Natural killer cell treated with Interleukin-12 subunit alpha and Interleukin-12 subunit beta and Interleukin-15 and Interleukin-18, amount 100 ng/mL, for 72 hours (primary cell): ENCODE results near the gene SFT2D3. TPM values are rescaled to one million over a fixed set of nuclear protein-coding genes. Genes with fewer than 3 reads are reported as not detected.

Source experiments
- ATAC-seq, 2 donors: fragments of 150-1000 bp; cut with Tn5 transposase in 1 of 2; sonication (Bioruptor Pico), chemical (Tn5 transposase) in 1 of 2; 2 replicates each; pipeline ENCODE4 v1.10.0; 2021
- DNase-seq: peaks from one replicate; pipeline ENCODE4 v3.0.0; 2022; ENCODE audit warnings: low spot score
- H3K27ac Mint-ChIP-seq, 2 donors: 1 replicate in 1 of 2; 2 replicates in 1 of 2; pipeline ENCODE4 v1.8.0; 2022; ENCODE audit warnings: mixed read lengths in 2 of 2, mild to moderate bottlenecking in 1 of 2, moderate library complexity in 1 of 2
- H3K27me3 Mint-ChIP-seq, 2 donors: 1 replicate in 1 of 2; 2 replicates in 1 of 2; pipeline ENCODE4 v1.8.0; 2022; ENCODE audit warnings: mixed read lengths in 2 of 2
- H3K36me3 Mint-ChIP-seq: one replicate; pipeline ENCODE4 v1.8.0; 2022; ENCODE audit warnings: mixed read lengths
- H3K4me1 Mint-ChIP-seq, 2 donors: 1 replicate in 1 of 2; 2 replicates in 1 of 2; pipeline ENCODE4 v1.8.0; 2022; ENCODE audit warnings: low read depth in 2 of 2, mixed read lengths in 2 of 2, mild to moderate bottlenecking in 1 of 2
- H3K4me3 Mint-ChIP-seq: one replicate; pipeline ENCODE4 v1.8.0; 2022; ENCODE audit warnings: mixed read lengths
- H3K9me3 Mint-ChIP-seq: 2 replicates; pipeline ENCODE4 v1.8.0; 2022; ENCODE audit warnings: mixed read lengths
- total RNA-seq, 2 donors: library from RNA; stranded (reverse); gene quantifications; one replicate each; pipeline ENCODE4 v1.2.3, GENCODE V29; 2022

Gene SFT2D3
- 1 to 10 TPM; 5.2 to 5.9 TPM for total RNA-seq

GRCh38 chr2:127701193-127701650 is at the start of gene SFT2D3:
SFT2D3 (plus strand) TSS chr2:127701497; CDS start chr2:127701529, 32 bp downstream.
- no peaks in the 10 kb centered on the region for H3K9me3 Mint-ChIP-seq
- H3K4me1 Mint-ChIP-seq, result peaks cover 30 to 32% of the 10 kb centered on the region in 2 donors
- peaks cover 12% of the 10 kb centered on the region for H3K36me3 Mint-ChIP-seq
- no peaks in the 10 kb centered on the region for H3K27me3 Mint-ChIP-seq
- ATAC-seq (peak; percentile 89 to 93), DNase-seq (peak; percentile 96)
- peak within 1 kb of the TSS; percentile 94 for H3K4me3 Mint-ChIP-seq
- H3K27ac Mint-ChIP-seq, result peak within 1 kb of the TSS; percentile 92 to 95

GRCh38 chr2:127651971-127652550 is 49.2 kb upstream of the SFT2D3 start:
- no peak for DNase-seq
- H3K4me3 Mint-ChIP-seq, result no peak overlapping the region
- no peak overlapping the region for H3K27ac Mint-ChIP-seq
- H3K9me3 Mint-ChIP-seq, result no peaks in the 10 kb centered on the region
- H3K4me1 Mint-ChIP-seq, result peaks cover 0 to 6% of the 10 kb centered on the region in 2 donors
- no peaks in the 10 kb centered on the region for H3K36me3 Mint-ChIP-seq
- H3K27me3 Mint-ChIP-seq, result no peaks in the 10 kb centered on the region
- no peak for ATAC-seq

GRCh38 chr2:127652786-127653357 is 48.4 kb upstream of the SFT2D3 start:
- no peak for ATAC-seq
- H3K4me1 Mint-ChIP-seq, result peaks cover 0 to 6% of the 10 kb centered on the region in 2 donors
- H3K27ac Mint-ChIP-seq, result no peak overlapping the region
- no peak for DNase-seq
- no peaks in the 10 kb centered on the region for H3K27me3 Mint-ChIP-seq
- no peak overlapping the region for H3K4me3 Mint-ChIP-seq
- no peaks in the 10 kb centered on the region for H3K9me3 Mint-ChIP-seq
- no peaks in the 10 kb centered on the region for H3K36me3 Mint-ChIP-seq

- H3K27ac Mint-ChIP-seq, result no peak overlapping the region
- H3K4me1 Mint-ChIP-seq, result peaks cover 0 to 6% of the 10 kb centered on the region in 2 donors
- no peaks in the 10 kb centered on the region for H3K36me3 Mint-ChIP-seq
- no peaks in the 10 kb centered on the region for H3K27me3 Mint-ChIP-seq
- no peak for DNase-seq
- no peaks in the 10 kb centered on the region for H3K9me3 Mint-ChIP-seq
- no peak overlapping the region for H3K4me3 Mint-ChIP-seq
- no peak for ATAC-seq
Measured at GRCh38 chr2:127653421-127654083, 47.7 kb upstream of the SFT2D3 start.

- no peak for DNase-seq
- Mint-ChIP-seq H3K36me3 (no peaks in the 10 kb centered on the region), H3K4me1 (peaks cover 0 to 3% of the 10 kb centered on the region in 2 donors), H3K27me3 (no peaks in the 10 kb centered on the region), H3K27ac (no peak overlapping the region), H3K4me3 (no peak overlapping the region), H3K9me3 (no peaks in the 10 kb centered on the region)
- ATAC-seq, result no peak
Measured at GRCh38 chr2:127654084-127654837, 47.0 kb upstream of the SFT2D3 start.

GRCh38 chr2:127654838-127655175 is 46.5 kb upstream of the SFT2D3 start:
- no peaks in the 10 kb centered on the region for H3K9me3 Mint-ChIP-seq
- ATAC-seq (no peak), DNase-seq (no peak)
- no peak overlapping the region for H3K27ac Mint-ChIP-seq
- no peaks in the 10 kb centered on the region for H3K27me3 Mint-ChIP-seq
- H3K4me1 Mint-ChIP-seq, result no peaks in the 10 kb centered on the region
- H3K4me3 Mint-ChIP-seq, result no peak overlapping the region
- no peaks in the 10 kb centered on the region for H3K36me3 Mint-ChIP-seq

GRCh38 chr2:127655209-127656073 is 45.9 kb upstream of the SFT2D3 start:
- no peak for DNase-seq
- no peaks in the 10 kb centered on the region for H3K4me1 Mint-ChIP-seq
- H3K9me3 Mint-ChIP-seq, result no peaks in the 10 kb centered on the region
- no peak overlapping the region for H3K4me3 Mint-ChIP-seq
- no peak for ATAC-seq
- no peaks in the 10 kb centered on the region for H3K36me3 Mint-ChIP-seq
- H3K27ac Mint-ChIP-seq, result no peak overlapping the region
- H3K27me3 Mint-ChIP-seq, result no peaks in the 10 kb centered on the region

GRCh38 chr2:127656569-127657231 is 44.6 kb upstream of the SFT2D3 start:
- H3K9me3 Mint-ChIP-seq, result no peaks in the 10 kb centered on the region
- ATAC-seq (peak in 1 of 2 donors; percentile 25), DNase-seq (no peak)
- H3K27ac Mint-ChIP-seq, result no peak overlapping the region
- H3K36me3 Mint-ChIP-seq, result no peaks in the 10 kb centered on the region
- H3K4me3 Mint-ChIP-seq, result no peak overlapping the region
- peaks cover 0 to 5% of the 10 kb centered on the region in 2 donors for H3K27me3 Mint-ChIP-seq
- no peaks in the 10 kb centered on the region for H3K4me1 Mint-ChIP-seq

- ATAC-seq (no peak), DNase-seq (no peak)
- Mint-ChIP-seq H3K36me3 (no peaks in the 10 kb centered on the region), H3K27me3 (peaks cover 0 to 7% of the 10 kb centered on the region in 2 donors), H3K9me3 (no peaks in the 10 kb centered on the region), H3K4me1 (no peaks in the 10 kb centered on the region), H3K4me3 (no peak overlapping the region), H3K27ac (no peak overlapping the region)
Measured at GRCh38 chr2:127657232-127657595, 44.1 kb upstream of the SFT2D3 start.

- H3K27ac Mint-ChIP-seq, result no peak overlapping the region
- ATAC-seq, result no peak
- no peaks in the 10 kb centered on the region for H3K4me1 Mint-ChIP-seq
Measured at GRCh38 chr2:127658146-127658545, 43.2 kb upstream of the SFT2D3 start.

GRCh38 chr2:127658641-127659407 is 42.5 kb upstream of the SFT2D3 start:
- DNase-seq, result no peak
- no peak for ATAC-seq
- no peak overlapping the region for H3K27ac Mint-ChIP-seq

More at GRCh38 chr2:127658146-127658545, 43.2 kb upstream of the SFT2D3 start:
- no peak for DNase-seq
- peaks cover 0 to 9% of the 10 kb centered on the region in 2 donors for H3K27me3 Mint-ChIP-seq
- no peaks in the 10 kb centered on the region for H3K9me3 Mint-ChIP-seq
- no peaks in the 10 kb centered on the region for H3K36me3 Mint-ChIP-seq
- no peak overlapping the region for H3K4me3 Mint-ChIP-seq

More at GRCh38 chr2:127658641-127659407, 42.5 kb upstream of the SFT2D3 start:
- H3K4me1 Mint-ChIP-seq, result peaks cover 0 to 2% of the 10 kb centered on the region in 2 donors
- H3K27me3 Mint-ChIP-seq, result peaks cover 6 to 15% of the 10 kb centered on the region in 2 donors
- H3K36me3 Mint-ChIP-seq, result no peaks in the 10 kb centered on the region
- H3K4me3 Mint-ChIP-seq, result no peak overlapping the region
- no peaks in the 10 kb centered on the region for H3K9me3 Mint-ChIP-seq
